Sigmoid colon (tissue), 7 donors: ENCODE data around the gene APOB. TPM values are rescaled to one million over a fixed set of nuclear protein-coding genes. Genes with fewer than 3 reads are reported as not detected.

Source experiments
- DNase-seq: peaks from one replicate; pipeline ENCODE4 v3.0.0-alpha.2; 2019
- H3K27ac ChIP-seq, 4 donors: fragments of 200-600 bp; sonication (generic); one replicate each; pipeline ENCODE4 v1.5.1; 2016 to 2019; ENCODE audit warnings: mild to moderate bottlenecking in 1 of 4
- H3K27me3 ChIP-seq, 3 donors: fragments of 200-600 bp; sonication (generic); one replicate each; pipeline ENCODE4 v1.5.1; 2019; ENCODE audit warnings: mild to moderate bottlenecking in 1 of 3
- H3K36me3 ChIP-seq, 4 donors: fragments of 200-600 bp; sonication (generic); one replicate each; pipeline ENCODE4 v1.5.1; 2016 to 2019
- H3K4me1 ChIP-seq, 4 donors: fragments of 200-600 bp; sonication (generic); one replicate each; pipeline ENCODE4 v1.5.1; 2017 to 2019
- H3K4me3 ChIP-seq, 4 donors: fragments of 200-600 bp; sonication (generic); one replicate each; pipeline ENCODE4 v1.5.1; 2017 to 2019; ENCODE audit warnings: mild to moderate bottlenecking in 2 of 4, moderate library complexity in 1 of 4
- H3K9me3 ChIP-seq, 4 donors: fragments of 200-600 bp in 3 of 4; sonication (generic) in 3 of 4; one replicate each; pipeline versions ENCODE4 v1.5.1 to v1.6.1; 2013 to 2019
- CTCF ChIP-seq, 4 experiments: fragments of 450-650 bp in 3 of 4; fragments of 200-600 bp in 1 of 4; IDR thresholded peaks; one replicate each; pipeline ENCODE4 v1.5.1; 2016 to 2019; ENCODE audit warnings: antibody characterized with exemption in 4 of 4, mild to moderate bottlenecking in 3 of 4, moderate library complexity in 2 of 4
- EP300 ChIP-seq, 4 donors: sonication (generic); formaldehyde crosslinking; IDR thresholded peaks; one replicate each; pipeline ENCODE4 v1.6.1; 2017; ENCODE audit warnings: antibody characterized with exemption in 4 of 4
- POLR2A ChIP-seq, 2 donors: fragments of 450-650 bp; IDR thresholded peaks; one replicate each; pipeline ENCODE4 v1.6.1; 2016; ENCODE audit warnings: antibody characterized with exemption in 2 of 2, mild to moderate bottlenecking in 2 of 2, moderate library complexity in 2 of 2
- POLR2AphosphoS5 ChIP-seq, 4 donors: sonication (generic); formaldehyde crosslinking; IDR thresholded peaks; one replicate each; pipeline ENCODE4 v1.6.1; 2017; ENCODE audit warnings: antibody characterized with exemption in 4 of 4
- WGBS, 2 donors: extraction: QIAGEN DNeasy Blood & Tissue Kit; methylation state at CpG; one replicate each; pipeline ENCODE4 v1.1.7; 2013; 5-methylcytosine and 5-hydroxymethylcytosine counted together
- intact Hi-C: fragments of 100-400 bp; cut with DNase I; formaldehyde crosslinking; loops from one replicate; pipeline ENCODE4 v1.15.1; 2023
- polyA plus RNA-seq, 3 donors: library from polyadenylated mRNA; stranded (reverse); fragments of 200-250 nt; gene quantifications; one replicate each; pipeline ENCODE4 v1.2.3, GENCODE V29; 2013
- total RNA-seq, 4 donors: library from RNA; depleted of rRNA; stranded (reverse); fragments of >200 nt; gene quantifications; one replicate each; pipeline ENCODE4 v1.1.0, GENCODE V29; 2016
- donor health status: healthy with polysubstance abuse.
- donor health status: Bipolar disorder and iron deficiency.
- donor health status: healthy.

APOB gene
- total and polyA plus RNA-seq, 7 donors, result under 0.01 to 3.6 (median 0.69) TPM; not detected in 1

GRCh38 chr2:21020668-21021288, 23.1 kb downstream of the APOB start:
- no peaks in the 10 kb centered on the region for H3K4me1 ChIP-seq
- intact Hi-C loops, result no loop called here
- TF ChIP-seq POLR2A (IDR thresholded peaks at IDR 0.05), result no peak
- no peak for TF ChIP-seq POLR2AphosphoS5 (IDR thresholded peaks at IDR 0.05)
- no peak for TF ChIP-seq EP300 (IDR thresholded peaks at IDR 0.05)
- TF ChIP-seq CTCF (IDR thresholded peaks at IDR 0.05), result no peak
- no peaks in the 10 kb centered on the region for H3K36me3 ChIP-seq
- no peak overlapping the region for H3K4me3 ChIP-seq
- no peak overlapping the region for H3K27ac ChIP-seq
- 92 to 93% methylated on average over 2 of the region's 2 CpGs for WGBS, 2 donors
- no peaks in the 10 kb centered on the region for H3K9me3 ChIP-seq
- H3K27me3 ChIP-seq, result no peaks in the 10 kb centered on the region
- no peak for DNase-seq

DNA sequence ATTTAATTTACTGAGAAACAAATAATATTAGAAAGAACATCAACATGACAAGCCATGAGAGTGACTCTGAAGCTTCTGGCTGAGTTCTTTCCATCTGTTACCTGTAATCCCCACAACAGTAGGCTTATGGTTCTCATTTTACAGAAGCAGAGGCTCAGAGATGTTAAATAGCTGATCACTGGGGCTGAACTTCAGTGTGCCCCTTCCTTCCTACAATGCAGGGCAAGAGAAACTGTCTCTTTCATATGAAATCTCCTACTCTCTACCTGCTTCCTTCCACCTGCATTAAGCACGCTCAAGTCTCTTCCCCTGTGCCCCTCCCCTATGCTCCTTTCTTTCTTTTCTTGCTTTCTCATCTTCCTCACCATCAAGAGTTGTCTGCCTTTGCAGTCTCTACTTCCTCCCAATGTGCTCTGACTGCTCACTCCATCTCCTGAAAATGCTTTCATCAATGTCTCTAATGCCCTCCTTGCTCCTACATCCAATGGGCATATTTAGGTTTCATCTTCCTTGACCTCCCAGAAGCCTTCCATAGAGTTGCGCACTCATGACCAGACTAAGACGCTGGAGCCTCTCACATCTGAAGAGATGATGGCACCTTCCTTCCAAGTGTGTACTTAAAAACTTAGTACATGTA, 23.7 kb downstream of the APOB start:
- no peak overlapping the region for H3K4me3 ChIP-seq
- WGBS, 2 donors, result 85 to 94% methylated on average over 3 of the region's 3 CpGs

GRCh38 chr2:21019678-21020021, 24.2 kb downstream of the APOB start:
- intact Hi-C loops, result no loop called here
- no peak overlapping the region for H3K27ac ChIP-seq
- TF ChIP-seq EP300 (IDR thresholded peaks at IDR 0.05) (no peak), POLR2A (IDR thresholded peaks at IDR 0.05) (no peak), CTCF (IDR thresholded peaks at IDR 0.05) (no peak), POLR2AphosphoS5 (IDR thresholded peaks at IDR 0.05) (no peak)

More for the DNA sequence above, 23.7 kb downstream of the APOB start:
- Histone ChIP-seq H3K36me3 (no peaks in the 10 kb centered on the region), H3K4me1 (no peaks in the 10 kb centered on the region), H3K9me3 (no peaks in the 10 kb centered on the region), H3K27ac (no peak overlapping the region), H3K27me3 (no peaks in the 10 kb centered on the region)
- TF ChIP-seq CTCF (IDR thresholded peaks at IDR 0.05), result no peak
- TF ChIP-seq EP300 (IDR thresholded peaks at IDR 0.05), result no peak
- TF ChIP-seq POLR2AphosphoS5 (IDR thresholded peaks at IDR 0.05), result no peak
- no peak for TF ChIP-seq POLR2A (IDR thresholded peaks at IDR 0.05)
- intact Hi-C loops, result no loop called here
- DNase-seq, result no peak

DNA sequence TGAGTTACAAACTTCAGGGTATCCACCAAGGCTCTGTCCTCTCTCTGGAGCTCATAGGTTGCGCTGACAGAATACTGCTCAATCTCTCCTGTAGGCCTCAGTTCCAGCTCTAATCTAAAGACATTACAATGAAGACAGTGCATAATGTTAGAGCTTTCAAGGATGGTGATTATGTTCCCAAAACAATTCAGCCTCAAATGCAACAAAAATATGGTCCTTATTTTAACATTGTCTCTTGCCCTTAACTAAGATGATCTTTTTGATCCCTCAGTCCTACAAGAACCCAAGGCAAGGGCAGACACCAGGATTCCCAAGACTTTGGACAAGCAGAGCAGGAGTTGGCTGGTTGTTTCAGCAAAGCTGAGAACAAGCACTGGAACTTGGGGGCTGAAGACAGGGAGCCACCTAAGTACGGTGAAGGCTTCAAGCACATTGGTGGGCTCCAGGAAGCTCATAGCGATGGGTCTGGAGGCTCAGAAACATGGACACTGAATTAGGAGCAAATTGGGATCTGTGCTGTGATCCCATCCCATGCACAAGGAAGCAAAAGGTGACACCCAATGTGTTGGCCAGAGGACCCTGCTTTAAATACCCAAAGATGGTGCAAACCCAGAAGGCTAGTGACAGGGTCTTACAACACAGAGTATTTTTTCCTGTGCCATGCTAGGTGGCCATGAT, 24.7 kb downstream of the APOB start:
- no peak for TF ChIP-seq POLR2AphosphoS5 (IDR thresholded peaks at IDR 0.05)
- no peak for TF ChIP-seq EP300 (IDR thresholded peaks at IDR 0.05)
- TF ChIP-seq POLR2A (IDR thresholded peaks at IDR 0.05), result no peak
- no peak for TF ChIP-seq CTCF (IDR thresholded peaks at IDR 0.05)
- 95 to 96% methylated on average over 3 of the region's 3 CpGs for WGBS, 2 donors

More at GRCh38 chr2:21019678-21020021, 24.2 kb downstream of the APOB start:
- H3K4me1 ChIP-seq, result no peaks in the 10 kb centered on the region
- H3K4me3 ChIP-seq, result no peak overlapping the region
- WGBS, 2 donors, result 90 to 94% methylated on average over 6 of the region's 6 CpGs
- no peak for DNase-seq
- no peaks in the 10 kb centered on the region for H3K27me3 ChIP-seq
- no peaks in the 10 kb centered on the region for H3K9me3 ChIP-seq
- H3K36me3 ChIP-seq, result no peaks in the 10 kb centered on the region

More for the DNA sequence above, 24.7 kb downstream of the APOB start:
- Histone ChIP-seq H3K4me1 (no peaks in the 10 kb centered on the region), H3K36me3 (no peaks in the 10 kb centered on the region), H3K9me3 (no peaks in the 10 kb centered on the region), H3K27ac (no peak overlapping the region), H3K27me3 (no peaks in the 10 kb centered on the region), H3K4me3 (no peak overlapping the region)
- DNase-seq, result no peak
- intact Hi-C loops, result no loop called here
